H9 (cell line): ENCODE results near the gene ZKSCAN4. TPM values are rescaled to one million over a fixed set of nuclear protein-coding genes. Genes with fewer than 3 reads are reported as not detected.

Experiments used
- DNase-seq: peaks from one replicate; pipeline ENCODE4 v3.0.0-alpha.2; 2017
- H2AFZ ChIP-seq: one replicate; pipeline ENCODE4 v1.6.1; 2013; ENCODE audit warnings: mild to moderate bottlenecking, low read length, control low read depth, moderate library complexity
- H2AK5ac ChIP-seq: 2 replicates; pipeline ENCODE4 v1.6.1; 2013; ENCODE audit warnings: low read length, control low read depth, mixed read lengths; ENCODE audit not compliant: insufficient read length
- H2BK120ac ChIP-seq: one replicate; pipeline ENCODE4 v1.6.1; 2013; ENCODE audit warnings: low read depth, mild to moderate bottlenecking, low read length, control low read depth, inconsistent platforms; ENCODE audit not compliant: poor library complexity, severe bottlenecking
- H2BK12ac ChIP-seq: 2 replicates; pipeline ENCODE4 v1.6.1; 2013; ENCODE audit warnings: low read length, control low read depth, mixed read lengths, low read depth; ENCODE audit not compliant: insufficient read length
- H2BK15ac ChIP-seq: 2 replicates; pipeline ENCODE4 v1.6.1; 2013; ENCODE audit warnings: low read depth, low read length, control low read depth
- H2BK20ac ChIP-seq: one replicate; pipeline ENCODE4 v1.6.1; 2013; ENCODE audit warnings: low read depth, mild to moderate bottlenecking, low read length, control low read depth, inconsistent platforms; ENCODE audit not compliant: poor library complexity, severe bottlenecking
- H2BK5ac ChIP-seq: 2 replicates; pipeline ENCODE4 v1.6.1; 2013; ENCODE audit warnings: low read length, control low read depth, mixed read lengths; ENCODE audit not compliant: insufficient read length
- H3K14ac ChIP-seq: 2 replicates; pipeline ENCODE4 v1.6.1; 2013; ENCODE audit warnings: low read length, control low read depth; ENCODE audit not compliant: insufficient read depth
- H3K18ac ChIP-seq: 2 replicates; pipeline ENCODE4 v1.6.1; 2013; ENCODE audit warnings: low read depth, mild to moderate bottlenecking, mixed read lengths, low read length, control low read depth; ENCODE audit not compliant: insufficient read length
- H3K23ac ChIP-seq: 2 replicates; pipeline ENCODE4 v1.6.1; 2013; ENCODE audit warnings: low read length, control low read depth, mixed read lengths, low read depth; ENCODE audit not compliant: insufficient read length
- H3K23me2 ChIP-seq: 2 replicates; pipeline ENCODE4 v1.6.1; 2013; ENCODE audit warnings: low read depth, mild to moderate bottlenecking, mixed read lengths, low read length, control low read depth; ENCODE audit not compliant: insufficient read length, poor library complexity, severe bottlenecking
- H3K27ac ChIP-seq: 2 replicates; pipeline ENCODE4 v1.5.1; 2013; ENCODE audit warnings: low read length, control low read depth, mixed read lengths, low read depth; ENCODE audit not compliant: insufficient read length
- H3K27me3 ChIP-seq: 2 replicates; pipeline ENCODE4 v1.6.1; 2013; ENCODE audit warnings: low read length, control low read depth, inconsistent platforms; ENCODE audit not compliant: insufficient read depth
- H3K4ac ChIP-seq: 2 replicates; pipeline ENCODE4 v1.6.1; 2013; ENCODE audit warnings: low read depth, mild to moderate bottlenecking, control low read depth, inconsistent platforms, low read length, moderate library complexity
- H3K4me1 ChIP-seq: 2 replicates; pipeline ENCODE4 v1.6.1; 2013; ENCODE audit warnings: low read length, control low read depth, inconsistent platforms; ENCODE audit not compliant: insufficient read depth
- H3K4me2 ChIP-seq: 2 replicates; pipeline ENCODE4 v1.6.1; 2013; ENCODE audit warnings: low read length, control low read depth, mixed read lengths; ENCODE audit not compliant: insufficient read length, insufficient read depth
- H3K56ac ChIP-seq: 2 replicates; pipeline ENCODE4 v1.6.1; 2013; ENCODE audit warnings: low read depth, mild to moderate bottlenecking, mixed read lengths, low read length, control low read depth; ENCODE audit not compliant: insufficient read length
- H3K79me1 ChIP-seq: 2 replicates; pipeline ENCODE4 v1.6.1; 2013; ENCODE audit warnings: low read depth, mild to moderate bottlenecking, moderate library complexity, low read length, control low read depth, inconsistent platforms; ENCODE audit not compliant: insufficient read depth, poor library complexity, severe bottlenecking
- H3K79me2 ChIP-seq: 2 replicates; pipeline ENCODE4 v1.6.1; 2013; ENCODE audit warnings: low read length, control low read depth, inconsistent platforms; ENCODE audit not compliant: insufficient read depth
- H3K9ac ChIP-seq: 2 replicates; pipeline ENCODE4 v1.6.1; 2013; ENCODE audit warnings: low read length, control low read depth, mixed read lengths; ENCODE audit not compliant: insufficient read length; ENCODE audit errors: extremely low read depth
- H3K9me3 ChIP-seq: one replicate; pipeline ENCODE4 v1.6.1; 2013; ENCODE audit warnings: low read depth, low read length, inconsistent platforms; ENCODE audit not compliant: control insufficient read depth
- H3T11ph ChIP-seq: one replicate; pipeline ENCODE4 v1.6.1; 2013; ENCODE audit warnings: mild to moderate bottlenecking, low read length, control low read depth, inconsistent platforms
- H4K20me1 ChIP-seq: one replicate; pipeline ENCODE4 v1.6.1; 2013; ENCODE audit not compliant: control insufficient read depth, insufficient read length, insufficient read depth
- H4K5ac ChIP-seq: 2 replicates; pipeline ENCODE4 v1.6.1; 2013; ENCODE audit warnings: low read depth, mild to moderate bottlenecking, mixed read lengths, low read length, control low read depth; ENCODE audit not compliant: insufficient read length
- H4K8ac ChIP-seq: replicated peaks from 2 replicates; pipeline ENCODE4 v1.6.1; 2013; ENCODE audit warnings: low read length, control low read depth, mixed read lengths, low read depth; ENCODE audit not compliant: insufficient read length
- H4K91ac ChIP-seq: 2 replicates; pipeline ENCODE4 v1.6.1; 2013; ENCODE audit warnings: low read depth, mild to moderate bottlenecking, moderate library complexity, mixed read lengths, low read length, control low read depth; ENCODE audit not compliant: insufficient read length
- H3K27ac Mint-ChIP-seq, 3 experiments: 2 replicates in 2 of 3; 3 replicates in 1 of 3; pipeline ENCODE4 v1.8.0; 2020 to 2021; ENCODE audit warnings: mixed read lengths in 3 of 3, mild to moderate bottlenecking in 1 of 3, moderate library complexity in 1 of 3
- H3K27me3 Mint-ChIP-seq: 2 replicates; pipeline ENCODE4 v1.8.0; 2021; ENCODE audit warnings: low read depth, mild to moderate bottlenecking, moderate library complexity, mixed read lengths
- H3K36me3 Mint-ChIP-seq, 3 experiments: 2 replicates in 2 of 3; 3 replicates in 1 of 3; pipeline ENCODE4 v1.8.0; 2020 to 2021; ENCODE audit warnings: low read depth in 3 of 3, mixed read lengths in 3 of 3; ENCODE audit not compliant: insufficient read depth in 1 of 3
- H3K4me1 Mint-ChIP-seq, 2 experiments: 2 replicates each; pipeline ENCODE4 v1.8.0; 2020; ENCODE audit warnings: mixed read lengths in 2 of 2
- H3K4me3 Mint-ChIP-seq, 2 experiments: 2 replicates in 1 of 2; 3 replicates in 1 of 2; pipeline ENCODE4 v1.8.0; 2020 to 2021; ENCODE audit warnings: mild to moderate bottlenecking in 2 of 2, mixed read lengths in 2 of 2, moderate library complexity in 1 of 2
- H3K9me3 Mint-ChIP-seq, 2 experiments: 2 replicates in 1 of 2; 3 replicates in 1 of 2; pipeline ENCODE4 v1.8.0; 2020; ENCODE audit warnings: mild to moderate bottlenecking in 2 of 2, mixed read lengths in 2 of 2, moderate library complexity in 1 of 2
- CTCF ChIP-seq: fragments of 200-600 bp; sonication (generic); conservative IDR thresholded peaks from 3 replicates; pipeline ENCODE4 v1.8.0; 2021; ENCODE audit warnings: antibody characterized with exemption, mild to moderate bottlenecking
- WGBS: extraction: QIAGEN DNeasy Blood & Tissue Kit; methylation state at CpG from one replicate; pipeline ENCODE4 v1.1.7; 2013; ENCODE audit warnings: missing lambda C conversion rate, low lambda C conversion rate, mixed read lengths; ENCODE audit not compliant: insufficient read length; ENCODE audit errors: extremely low coverage; 5-methylcytosine and 5-hydroxymethylcytosine counted together
- total RNA-seq: library from RNA; stranded (reverse); gene quantifications from 2 replicates; pipeline ENCODE4 v1.2.1, GENCODE V29; 2021

The ZKSCAN4 gene
- total RNA-seq, 1 experiment from 2014 or later: 8.8 TPM

DNA sequence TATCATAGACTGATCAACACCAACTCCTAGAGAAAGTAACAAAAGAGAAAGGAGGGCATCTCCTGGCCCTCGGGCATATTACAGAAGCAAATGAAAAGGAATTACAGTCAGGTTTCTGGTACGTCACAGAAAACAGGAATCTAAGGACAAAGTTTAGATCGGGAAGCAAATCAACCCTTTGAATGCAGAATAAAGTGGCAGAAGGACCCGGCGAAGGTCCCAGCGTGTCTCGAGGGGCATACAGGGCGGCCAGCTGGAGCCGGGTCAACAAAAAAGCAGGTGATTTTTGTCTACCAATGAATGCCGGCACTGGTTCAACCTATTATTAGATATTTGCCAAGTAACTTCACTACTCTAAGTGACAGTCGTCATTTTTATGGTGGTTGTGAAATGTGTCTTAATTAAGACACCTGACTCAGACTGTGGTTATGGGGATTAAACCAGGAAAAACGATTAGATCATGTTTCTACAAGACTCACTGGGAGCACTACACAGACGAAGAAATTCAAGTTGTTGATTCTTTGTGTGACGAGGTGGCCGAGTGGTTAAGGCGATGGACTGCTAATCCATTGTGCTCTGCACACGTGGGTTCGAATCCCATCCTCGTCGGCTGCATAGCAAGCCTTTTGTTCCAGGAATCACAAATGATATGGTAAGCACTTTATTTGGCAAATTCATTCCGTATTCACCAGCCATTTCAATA lies 39.4 kb downstream of the ZKSCAN4 start:
- H3K9me3 ChIP-seq: no peaks in the 10 kb centered on the region
- H2AFZ ChIP-seq: no peak overlapping the region

More for the DNA sequence above, 39.4 kb downstream of the ZKSCAN4 start:
- Histone ChIP-seq H3K9ac (peak overlapping the region; percentile 39), H3K14ac (no peak overlapping the region), H3K79me2 (no peaks in the 10 kb centered on the region), H3K56ac (no peak overlapping the region), H3K23ac (no peak overlapping the region), H2BK5ac (no peak overlapping the region), H2BK12ac (no peak overlapping the region), H4K5ac (no peak overlapping the region), H3K79me1 (no peaks in the 10 kb centered on the region), H4K8ac (no peak overlapping the region), H3K4me2 (peak overlapping the region; percentile 66), H2AK5ac (no peak overlapping the region), H3K4ac (no peak overlapping the region), H2BK120ac (no peak overlapping the region), H3K27me3 (peaks cover 21% of the 10 kb centered on the region), H3K27ac (no peak overlapping the region), H3K4me1 (no peaks in the 10 kb centered on the region), H2BK15ac (no peak overlapping the region), H3T11ph (no peak overlapping the region), H3K23me2 (no peaks in the 10 kb centered on the region), H4K91ac (no peak overlapping the region), H3K18ac (no peak overlapping the region), H2BK20ac (no peak overlapping the region), H4K20me1 (no peaks in the 10 kb centered on the region)
- no CpG with 5 or more reads among the region's 21 CpGs for WGBS
- peaks cover 15 to 40% of the 10 kb centered on the region in 2 experiments for H3K4me1 Mint-ChIP-seq
- peak overlapping the region; percentile 82 to 91 for H3K4me3 Mint-ChIP-seq
- peaks cover 0 to 7% of the 10 kb centered on the region in 2 experiments; a peak in 1 of 5 replicates for H3K9me3 Mint-ChIP-seq
- no peaks in the 10 kb centered on the region; a peak in 1 of 7 replicates for H3K36me3 Mint-ChIP-seq
- peak overlapping the region in 2 of 3 experiments; percentile 36 to 53; a peak in 3 of 7 replicates for H3K27ac Mint-ChIP-seq
- no peak for TF ChIP-seq CTCF
- peak; percentile 84 for DNase-seq
- H3K27me3 Mint-ChIP-seq: peaks cover 86% of the 10 kb centered on the region
